IMR-90 (cell line): ENCODE data around the gene APOE. TPM values are rescaled to one million over a fixed set of nuclear protein-coding genes. Genes with fewer than 3 reads are reported as not detected.

Source experiments
- ATAC-seq: fragments of 200-7000 bp; cut with Tn5 transposase; 2 replicates; pipeline ENCODE4 v1.9.1; 2020; ENCODE audit warnings: low read depth, mild to moderate bottlenecking, moderate library complexity
- BruUV-seq: library from RNA; stranded (reverse); fragments of 400-500 nt; replicated peaks from 2 replicates; lab custom pipeline; 2021; lab: Mats Ljungman, UMichigan
- CTCF ChIA-PET: fragments of 300-600 bp; formaldehyde crosslinking; extraction: SDS; loops from one replicate; lab custom pipeline; 2021; ENCODE audit warnings: antibody characterized with exemption; lab: Yijun Ruan, JAX
- POLR2A ChIA-PET: fragments of 300-600 bp; sonication (Branson Sonifier 250); formaldehyde crosslinking; loops from one replicate; lab custom pipeline; 2022; ENCODE audit warnings: antibody characterized with exemption; ENCODE audit not compliant: unreplicated experiment; lab: Charles Lee
- DNase-seq: peaks from one replicate; pipeline ENCODE4 v3.0.0; 2013
- H2AFZ ChIP-seq: replicated peaks from 2 replicates; pipeline ENCODE3; 2013; ENCODE audit warnings: low read length, mild to moderate bottlenecking; ENCODE audit not compliant: poor library complexity
- H2AK5ac ChIP-seq: 2 replicates; pipeline ENCODE4 v1.6.1; 2013; ENCODE audit warnings: low read depth, low read length, inconsistent platforms
- H2AK9ac ChIP-seq: replicated peaks from 2 replicates; pipeline ENCODE3; 2013; ENCODE audit warnings: mild to moderate bottlenecking, low read depth, low read length, moderate library complexity; ENCODE audit not compliant: poor library complexity
- H2BK120ac ChIP-seq: 2 replicates; pipeline ENCODE4 v1.6.1; 2013; ENCODE audit warnings: low read depth, low read length, inconsistent platforms
- H2BK15ac ChIP-seq: 3 replicates; pipeline ENCODE4 v1.6.1; 2013; ENCODE audit warnings: low read depth, low read length, inconsistent platforms
- H2BK20ac ChIP-seq: 2 replicates; pipeline ENCODE4 v1.6.1; 2013; ENCODE audit warnings: low read depth, mild to moderate bottlenecking, inconsistent platforms, low read length, moderate library complexity
- H2BK5ac ChIP-seq: 2 replicates; pipeline ENCODE4 v1.6.1; 2013; ENCODE audit warnings: mild to moderate bottlenecking, low read depth, low read length, inconsistent platforms; ENCODE audit not compliant: poor library complexity, severe bottlenecking
- H3K14ac ChIP-seq: replicated peaks from 2 replicates; pipeline ENCODE4 v1.6.1; 2013; ENCODE audit warnings: low read depth, low read length, inconsistent platforms
- H3K18ac ChIP-seq: 2 replicates; pipeline ENCODE4 v1.6.1; 2013; ENCODE audit warnings: low read depth, low read length, control low read depth
- H3K23ac ChIP-seq: 2 replicates; pipeline ENCODE4 v1.6.1; 2013; ENCODE audit warnings: low read depth, low read length, inconsistent platforms
- H3K27ac ChIP-seq: 2 replicates; pipeline ENCODE4 v1.5.1; 2013; ENCODE audit warnings: mild to moderate bottlenecking, control low read depth, low read length; ENCODE audit not compliant: insufficient read depth
- H3K27me3 ChIP-seq: 2 replicates; pipeline ENCODE4 v1.6.1; 2013; ENCODE audit warnings: low read length; ENCODE audit not compliant: control insufficient read depth, insufficient read depth
- H3K36me3 ChIP-seq: 2 replicates; pipeline ENCODE4 v1.6.1; 2013; ENCODE audit warnings: low read length, mixed read lengths; ENCODE audit not compliant: control insufficient read depth, insufficient read depth
- H3K4ac ChIP-seq: 2 replicates; pipeline ENCODE4 v1.6.1; 2013; ENCODE audit warnings: low read depth, low read length, inconsistent platforms
- H3K4me1 ChIP-seq: 2 replicates; pipeline ENCODE4 v1.6.1; 2013; ENCODE audit warnings: low read length, mixed read lengths; ENCODE audit not compliant: control insufficient read depth, insufficient read depth
- H3K4me2 ChIP-seq: 2 replicates; pipeline ENCODE4 v1.6.1; 2013; ENCODE audit warnings: low read depth, mild to moderate bottlenecking, control low read depth, low read length, moderate library complexity
- H3K4me3 ChIP-seq: 2 replicates; pipeline ENCODE4 v1.5.1; 2013; ENCODE audit warnings: low read depth, mild to moderate bottlenecking, control low read depth, low read length, moderate library complexity; ENCODE audit not compliant: insufficient read depth
- H3K56ac ChIP-seq: 2 replicates; pipeline ENCODE4 v1.6.1; 2013; ENCODE audit warnings: low read length, inconsistent platforms; ENCODE audit not compliant: insufficient read depth; ENCODE audit errors: extremely low read depth
- H3K79me1 ChIP-seq, 2 experiments: 2 replicates each; pipeline ENCODE4 v1.6.1; 2013; ENCODE audit warnings: low read length in 2 of 2, inconsistent platforms in 1 of 2, low read depth in 1 of 2
- H3K9ac ChIP-seq: 2 replicates; pipeline ENCODE4 v1.6.1; 2013; ENCODE audit warnings: low read depth, low read length, control low read depth
- H3K9me1 ChIP-seq: 2 replicates; pipeline ENCODE4 v1.6.1; 2013; ENCODE audit warnings: low read length, inconsistent platforms; ENCODE audit not compliant: insufficient read depth
- H3K9me3 ChIP-seq: 2 replicates; pipeline ENCODE4 v1.6.1; 2013; ENCODE audit warnings: low read length; ENCODE audit not compliant: control insufficient read depth, insufficient read depth
- H4K20me1 ChIP-seq: 2 replicates; pipeline ENCODE4 v1.6.1; 2013; ENCODE audit warnings: low read length, inconsistent platforms; ENCODE audit not compliant: insufficient read depth
- H4K5ac ChIP-seq: 2 replicates; pipeline ENCODE4 v1.6.1; 2013; ENCODE audit warnings: mild to moderate bottlenecking, low read depth, low read length, control low read depth
- H4K8ac ChIP-seq, 2 experiments: 2 replicates each; pipeline ENCODE4 v1.6.1; 2013; ENCODE audit warnings: low read depth in 2 of 2, low read length in 2 of 2, control low read depth in 1 of 2, inconsistent platforms in 1 of 2
- H4K91ac ChIP-seq: 2 replicates; pipeline ENCODE4 v1.6.1; 2013; ENCODE audit warnings: low read depth, low read length, inconsistent platforms; ENCODE audit not compliant: insufficient read depth
- CEBPB ChIP-seq: IDR thresholded peaks from 2 replicates; pipeline ENCODE4 v1.6.1; 2012; ENCODE audit warnings: low read depth, low read length, improper control_type of control experiment
- CTCF ChIP-seq: conservative IDR thresholded peaks from 2 replicates; pipeline ENCODE4 v1.5.1; 2012; ENCODE audit warnings: mild to moderate bottlenecking, low read depth, low read length, improper control_type of control experiment
- FOS ChIP-seq: fragments of 150-350 bp; IDR thresholded peaks from 2 replicates; pipeline ENCODE4 v1.6.1; 2016; ENCODE audit warnings: low read depth, low read length
- MAFK ChIP-seq: IDR thresholded peaks from 2 replicates; pipeline ENCODE4 v1.6.1; 2012; ENCODE audit warnings: low read depth, low read length, improper control_type of control experiment
- MXI1 ChIP-seq: IDR thresholded peaks from 2 replicates; pipeline ENCODE4 v1.6.1; 2012; ENCODE audit warnings: low read depth, mild to moderate bottlenecking, low read length, moderate library complexity, borderline replicate concordance
- NFE2L2 ChIP-seq: fragments of 150-350 bp; IDR thresholded peaks from 2 replicates; pipeline ENCODE4 v1.6.1; 2016; ENCODE audit warnings: low read depth, mild to moderate bottlenecking, low read length
- RAD21 ChIP-seq: IDR thresholded peaks from 2 replicates; pipeline ENCODE4 v1.6.1; 2012; ENCODE audit warnings: low read length, improper control_type of control experiment
- RCOR1 ChIP-seq: IDR thresholded peaks from 2 replicates; pipeline ENCODE4 v1.6.1; 2012; ENCODE audit warnings: mild to moderate bottlenecking, low read length, improper control_type of control experiment; ENCODE audit not compliant: insufficient replicate concordance
- RFX5 ChIP-seq: IDR thresholded peaks from 2 replicates; pipeline ENCODE4 v1.8.0; 2012; ENCODE audit warnings: low read depth, mild to moderate bottlenecking, low read length, moderate library complexity
- SMC3 ChIP-seq: fragments of 150-350 bp; IDR thresholded peaks from 2 replicates; pipeline ENCODE4 v1.6.1; 2016; ENCODE audit warnings: low read depth, mild to moderate bottlenecking, antibody characterized with exemption, low read length, moderate library complexity
- USF2 ChIP-seq: fragments of 150-350 bp; IDR thresholded peaks from 2 replicates; pipeline ENCODE4 v1.6.1; 2017; ENCODE audit warnings: mild to moderate bottlenecking, antibody characterized with exemption, low read length, low read depth
- WGBS, 2 experiments: methylation state at CpG; one replicate each; pipeline versions ENCODE4 v1.1.5 to v1.1.7; 2013; ENCODE audit warnings: missing lambda C conversion rate in 2 of 2; ENCODE audit not compliant: insufficient read length in 1 of 2; ENCODE audit errors: extremely low coverage in 2 of 2; 5-methylcytosine and 5-hydroxymethylcytosine counted together
- dilution Hi-C: fragments of 300-500 bp; cut with HindIII; formaldehyde crosslinking; loops from one replicate; pipeline ENCODE4 v1.14.3; 2018; ENCODE audit warnings: low sequenced_read_pairs; ENCODE audit not compliant: unreplicated experiment
- in situ Hi-C: fragments of 300-500 bp; cut with MboI; formaldehyde crosslinking; loops from 3 replicates; pipeline ENCODE4 v1.14.3; 2019; ENCODE audit warnings: low sequenced_read_pairs, inconsistent platforms, mixed read lengths
- intact Hi-C: fragments of 100-400 bp; cut with micrococcal nuclease; formaldehyde crosslinking; loops from 2 replicates; pipeline ENCODE4 v1.10.0; 2022
- polyA plus RNA-seq, 3 experiments: library from polyadenylated mRNA; depleted of rRNA; stranded (reverse); fragments of >200 nt; gene quantifications; 2 replicates each; pipeline ENCODE4 v1.2.3, GENCODE V29; 2012; ENCODE audit warnings: low replicate concordance in 1 of 3
- total RNA-seq: library from RNA; depleted of rRNA; stranded (reverse); fragments of >200 nt; gene quantifications from 2 replicates; pipeline ENCODE4 v1.2.3, GENCODE V29; 2012
- TF ChIP-seq, protein P1 (sequence below): fragments of 150-350 bp; IDR thresholded peaks from 2 replicates; pipeline ENCODE4 v1.6.1; 2016; ENCODE audit warnings: low read depth, mild to moderate bottlenecking, low read length, moderate library complexity, borderline replicate concordance

APOE gene
- total and polyA plus RNA-seq, 2 of the 4 experiments (the other 2 are of a cell fraction) = 0.18 to 2.0 TPM

- H4K20me1 ChIP-seq = no peaks in the 10 kb centered on the region
- no peak overlapping the region for H2BK120ac ChIP-seq
- no peak overlapping the region for H3K4me2 ChIP-seq
- H4K8ac ChIP-seq = no peak overlapping the region
- H2BK20ac ChIP-seq = no peak overlapping the region
- no peak overlapping the region for H2BK5ac ChIP-seq
- no peak overlapping the region for H3K9ac ChIP-seq
- 0 out of 2 replicates have a peak, but pooled peaks cover 2% of the 10 kb centered on the region for H3K9me1 ChIP-seq
- no peak overlapping the region for H4K91ac ChIP-seq
- no peak overlapping the region for H3K14ac ChIP-seq
- ChIA-PET CTCF (no interaction called here), POLR2A (no interaction called here)
- intact Hi-C loops = no loop called here
- H3K18ac ChIP-seq = no peak overlapping the region
- no TSS peak for BruUV-seq
- no peak overlapping the region for H3K56ac ChIP-seq
- peaks cover 2% of the 10 kb centered on the region; the same call in 1 of the 2 replicates for H3K36me3 ChIP-seq
- in situ Hi-C loops = no loop called here
- no peak overlapping the region for H2AK9ac ChIP-seq
- no peak overlapping the region for H3K4ac ChIP-seq
- DNase-seq (no peak), ATAC-seq (no peak)
- H3K27ac ChIP-seq = no peak overlapping the region
- no peak overlapping the region for H4K5ac ChIP-seq
- no peak overlapping the region for H3K4me3 ChIP-seq
- H2AK5ac ChIP-seq = no peak overlapping the region
- H3K27me3 ChIP-seq = peaks cover 6% of the 10 kb centered on the region; the same call in 1 of the 2 replicates
- WGBS, 2 experiments = 83% methylated on average over 2 of the region's 9 CpGs; no CpG with 5 or more reads in 1 of the 2 experiments
- H2BK15ac ChIP-seq = no peak overlapping the region
- peaks cover 2 to 12% of the 10 kb centered on the region in 2 experiments; a peak in 2 of 4 replicates for H3K79me1 ChIP-seq
- no peaks in the 10 kb centered on the region for H3K4me1 ChIP-seq
- H3K23ac ChIP-seq = no peak overlapping the region
- no peak for TF ChIP-seq RAD21
- TF ChIP-seq RCOR1 = no peak
- no peak for TF ChIP-seq NFE2L2
- TF ChIP-seq MXI1 = no peak
- TF ChIP-seq MAFK = no peak
- TF ChIP-seq CTCF = no peak
- TF ChIP-seq CEBPB = no peak
- no peak for TF ChIP-seq RFX5
- TF ChIP-seq FOS = no peak
- no peak for TF ChIP-seq SMC3
- TF ChIP-seq, protein P1, sequence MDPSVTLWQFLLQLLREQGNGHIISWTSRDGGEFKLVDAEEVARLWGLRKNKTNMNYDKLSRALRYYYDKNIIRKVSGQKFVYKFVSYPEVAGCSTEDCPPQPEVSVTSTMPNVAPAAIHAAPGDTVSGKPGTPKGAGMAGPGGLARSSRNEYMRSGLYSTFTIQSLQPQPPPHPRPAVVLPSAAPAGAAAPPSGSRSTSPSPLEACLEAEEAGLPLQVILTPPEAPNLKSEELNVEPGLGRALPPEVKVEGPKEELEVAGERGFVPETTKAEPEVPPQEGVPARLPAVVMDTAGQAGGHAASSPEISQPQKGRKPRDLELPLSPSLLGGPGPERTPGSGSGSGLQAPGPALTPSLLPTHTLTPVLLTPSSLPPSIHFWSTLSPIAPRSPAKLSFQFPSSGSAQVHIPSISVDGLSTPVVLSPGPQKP = no peak
- TF ChIP-seq USF2 = no peak
- no peak overlapping the region for H2AFZ ChIP-seq
- H3K9me3 ChIP-seq = no peaks in the 10 kb centered on the region
- dilution Hi-C loops = no loop called here
These were observed 44.0 kb downstream of the APOE start for GRCh38 chr19:44949550-44949949.
